ENCODE data around the gene ARGLU1.

The ARGLU1 gene

GRCh38 chr13:106537521-106537920 is 30.4 kb downstream of the ARGLU1 start:
- H3K4me1 ChIP-seq (ENCODE audit: control insufficient read depth, low read length) = peaks cover 50% of the 10 kb centered on the region
- H3K4me2 ChIP-seq (ENCODE audit: low read length) = peak overlapping the region; percentile 48
- peaks cover 3% of the 10 kb centered on the region; the same call in 1 of the 2 replicates for H3K79me2 ChIP-seq (ENCODE audit: control insufficient read depth, low read length)
- H3K36me3 ChIP-seq (ENCODE audit: control insufficient read depth, low read length) = peaks cover 22% of the 10 kb centered on the region
- no peak overlapping the region for H3K27ac ChIP-seq (ENCODE audit: low read depth, low read length)
- H3K9me3 ChIP-seq (ENCODE audit: control insufficient read depth, insufficient read depth, low read length) = no peaks in the 10 kb centered on the region
- no peaks in the 10 kb centered on the region for H3K9me2 ChIP-seq (replicated peaks; ENCODE audit: control insufficient read depth, low read length)
- H3F3A ChIP-seq (ENCODE audit: control insufficient read depth, insufficient read depth) = peaks cover 48% of the 10 kb centered on the region
- H3K4me3 ChIP-seq (ENCODE audit: low read length) = 0 out of 2 replicates have a peak overlapping the region, but pooled peaks have one; percentile 7
- TF ChIP-seq CTCF (IDR thresholded peaks at IDR 0.05; ENCODE audit: low read depth, low read length, poor library complexity, severe bottlenecking) (no peak), EZH2phosphoT487 (IDR thresholded peaks at IDR 0.05; ENCODE audit: borderline replicate concordance, low read length) (no peak)
- H3K27me3 ChIP-seq (ENCODE audit: control insufficient read depth, low read length) = peaks cover 16% of the 10 kb centered on the region
- peaks cover 3% of the 10 kb centered on the region for H4K20me1 ChIP-seq (ENCODE audit: control insufficient read depth, insufficient read depth, low read depth, low read length)

GRCh38 chr13:106536244-106537034 is 31.5 kb downstream of the ARGLU1 start:
- Histone ChIP-seq H3K9me2 (replicated peaks; ENCODE audit: control insufficient read depth, low read length) (no peaks in the 10 kb centered on the region), H4K20me1 (ENCODE audit: control insufficient read depth, insufficient read depth, low read depth, low read length) (peaks cover 3% of the 10 kb centered on the region), H3K4me1 (ENCODE audit: control insufficient read depth, low read length) (peaks cover 51% of the 10 kb centered on the region), H3K79me2 (ENCODE audit: control insufficient read depth, low read length) (peaks cover 4% of the 10 kb centered on the region; the same call in 1 of the 2 replicates), H3K27ac (ENCODE audit: low read depth, low read length) (peak overlapping the region; percentile 50), H3F3A (ENCODE audit: control insufficient read depth, insufficient read depth) (peaks cover 43% of the 10 kb centered on the region), H3K27me3 (ENCODE audit: control insufficient read depth, low read length) (peaks cover 20% of the 10 kb centered on the region), H3K36me3 (ENCODE audit: control insufficient read depth, low read length) (peaks cover 11% of the 10 kb centered on the region), H3K4me2 (ENCODE audit: low read length) (peak overlapping the region; percentile 99), H3K4me3 (ENCODE audit: low read length) (peak overlapping the region; percentile 85), H3K9me3 (ENCODE audit: control insufficient read depth, insufficient read depth, low read length) (no peaks in the 10 kb centered on the region)
- TF ChIP-seq CTCF (IDR thresholded peaks at IDR 0.05; ENCODE audit: low read depth, low read length, poor library complexity, severe bottlenecking) = peak; percentile 96
- TF ChIP-seq EZH2phosphoT487 (IDR thresholded peaks at IDR 0.05; ENCODE audit: borderline replicate concordance, low read length) = no peak

GRCh38 chr13:106535552-106536243 is 32.2 kb downstream of the ARGLU1 start, which contains the start of gene EFNB2:
EFNB2 (minus strand) TSS chr13:106535662; CDS start chr13:106534964, 698 bp downstream.
- peaks cover 37% of the 10 kb centered on the region for H3F3A ChIP-seq (ENCODE audit: control insufficient read depth, insufficient read depth)
- H3K9me2 ChIP-seq (replicated peaks; ENCODE audit: control insufficient read depth, low read length) = no peaks in the 10 kb centered on the region
- H3K4me2 ChIP-seq (ENCODE audit: low read length) = peak within 1 kb of the TSS; percentile 99
- H4K20me1 ChIP-seq (ENCODE audit: control insufficient read depth, insufficient read depth, low read depth, low read length) = peaks cover 3% of the 10 kb centered on the region
- H3K36me3 ChIP-seq (ENCODE audit: control insufficient read depth, low read length) = peaks cover 3% of the 10 kb centered on the region
- no peak for TF ChIP-seq EZH2phosphoT487 (IDR thresholded peaks at IDR 0.05; ENCODE audit: borderline replicate concordance, low read length)
- TF ChIP-seq CTCF (IDR thresholded peaks at IDR 0.05; ENCODE audit: low read depth, low read length, poor library complexity, severe bottlenecking) = no peak
- peaks cover 23% of the 10 kb centered on the region for H3K27me3 ChIP-seq (ENCODE audit: control insufficient read depth, low read length)
- H3K4me3 ChIP-seq (ENCODE audit: low read length) = peak within 1 kb of the TSS; percentile 85
- H3K4me1 ChIP-seq (ENCODE audit: control insufficient read depth, low read length) = peaks cover 51% of the 10 kb centered on the region
- H3K79me2 ChIP-seq (ENCODE audit: control insufficient read depth, low read length) = peaks cover 7% of the 10 kb centered on the region; the same call in 1 of the 2 replicates
- peak within 1 kb of the TSS; percentile 50 for H3K27ac ChIP-seq (ENCODE audit: low read depth, low read length)
- H3K9me3 ChIP-seq (ENCODE audit: control insufficient read depth, insufficient read depth, low read length) = no peaks in the 10 kb centered on the region

Measured in DOHH2 (cell line).